OCI-M2 (cell line): ENCODE results near the gene RND1.

ENCODE experiments used
- DNase-seq: peaks from one replicate; lab custom pipeline; 2025; ENCODE audit not compliant: unreplicated experiment; lab: John Stamatoyannopoulos, UW

Gene RND1

GRCh38 chr12:48813465-48814261 is 52.0 kb downstream of the RND1 start:
- no peak for DNase-seq

DNA sequence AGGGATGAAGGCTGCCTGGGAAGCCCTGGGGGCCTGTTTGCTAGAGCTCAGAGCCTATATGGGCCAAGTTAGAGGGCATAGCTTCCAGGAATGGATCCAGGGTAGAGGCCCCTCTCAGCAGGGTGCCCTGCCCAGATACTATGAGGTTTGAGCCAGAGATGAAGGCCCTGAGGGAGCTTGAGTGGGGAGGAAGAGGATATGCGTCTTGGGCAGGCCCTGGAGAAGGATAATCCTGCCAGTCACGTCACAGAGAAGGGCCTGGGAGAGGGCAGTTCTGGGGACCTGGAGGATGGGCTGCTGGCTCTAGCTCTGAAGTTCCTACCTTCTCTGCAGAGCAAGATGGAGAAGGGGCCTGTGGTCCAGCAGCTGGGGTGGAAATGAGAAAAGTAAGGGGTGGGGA is 53.3 kb downstream of the RND1 start:
- no peak for DNase-seq

- no peak for DNase-seq
Observed at GRCh38 chr12:48811437-48812090, 54.1 kb downstream of the RND1 start.

- no peak for DNase-seq
Observed at GRCh38 chr12:48810903-48811431, 54.7 kb downstream of the RND1 start.

- no peak for DNase-seq
Observed at GRCh38 chr12:48807981-48808380, 57.7 kb downstream of the RND1 start.
